Chondrocyte (in vitro differentiated cells): ENCODE results near the gene HCN3. TPM values are rescaled to one million over a fixed set of nuclear protein-coding genes. Genes with fewer than 3 reads are reported as not detected.

Experiments
- DNase-seq: peaks from one replicate; pipeline ENCODE4 v3.0.0; 2021; ENCODE audit warnings: mixed read lengths, low spot score
- H3K27ac Mint-ChIP-seq: one replicate; pipeline ENCODE4 v1.8.0; 2021; ENCODE audit warnings: mild to moderate bottlenecking, moderate library complexity, mixed read lengths; ENCODE audit not compliant: unreplicated experiment
- H3K27me3 Mint-ChIP-seq: 2 replicates; pipeline ENCODE4 v1.8.0; 2021; ENCODE audit warnings: low read depth, mixed read lengths
- H3K36me3 Mint-ChIP-seq: 2 replicates; pipeline ENCODE4 v1.8.0; 2021; ENCODE audit warnings: low read depth, mixed read lengths
- H3K4me1 Mint-ChIP-seq: 2 replicates; pipeline ENCODE4 v1.8.0; 2021; ENCODE audit warnings: low read depth, mild to moderate bottlenecking, mixed read lengths
- H3K4me3 Mint-ChIP-seq: one replicate; pipeline ENCODE4 v1.8.0; 2021; ENCODE audit warnings: mild to moderate bottlenecking, moderate library complexity, mixed read lengths; ENCODE audit not compliant: unreplicated experiment
- H3K9me3 Mint-ChIP-seq: 2 replicates; pipeline ENCODE4 v1.8.0; 2021; ENCODE audit warnings: low read depth, mixed read lengths
- CTCF ChIP-seq: fragments of 200-600 bp; sonication (generic); IDR thresholded peaks from 2 replicates; pipeline ENCODE4 v1.5.0; 2021; ENCODE audit warnings: antibody characterized with exemption, mild to moderate bottlenecking, moderate library complexity
- total RNA-seq: library from RNA; stranded (reverse); gene quantifications from 3 replicates; pipeline ENCODE4 v1.2.1, GENCODE V29; 2021

HCN3 gene
- total RNA-seq, 1 donor from 2014 or later = 4.3 TPM

- peaks cover 6% of the 10 kb centered on the region for H3K36me3 Mint-ChIP-seq
- no peak for DNase-seq
- H3K27ac Mint-ChIP-seq = no peak overlapping the region
- peaks cover 29% of the 10 kb centered on the region for H3K4me1 Mint-ChIP-seq
- no peak for TF ChIP-seq CTCF
- no peak overlapping the region for H3K4me3 Mint-ChIP-seq
- no peaks in the 10 kb centered on the region for H3K27me3 Mint-ChIP-seq
- H3K9me3 Mint-ChIP-seq = no peaks in the 10 kb centered on the region
Measured at GRCh38 chr1:155247667-155248553, 29.4 kb upstream of the HCN3 start.

- H3K4me1 Mint-ChIP-seq = peaks cover 29% of the 10 kb centered on the region
- no peaks in the 10 kb centered on the region for H3K27me3 Mint-ChIP-seq
- DNase-seq = no peak
- no peaks in the 10 kb centered on the region for H3K9me3 Mint-ChIP-seq
- TF ChIP-seq CTCF = no peak
- H3K36me3 Mint-ChIP-seq = peaks cover 4% of the 10 kb centered on the region
- H3K4me3 Mint-ChIP-seq = no peak overlapping the region
- H3K27ac Mint-ChIP-seq = no peak overlapping the region
Measured at GRCh38 chr1:155250246-155250632, 27.0 kb upstream of the HCN3 start.

GRCh38 chr1:155250633-155251449, 26.4 kb upstream of the HCN3 start:
- H3K4me1 Mint-ChIP-seq = peaks cover 32% of the 10 kb centered on the region
- no peaks in the 10 kb centered on the region for H3K27me3 Mint-ChIP-seq
- peak; percentile 99 for TF ChIP-seq CTCF
- no peaks in the 10 kb centered on the region for H3K9me3 Mint-ChIP-seq
- peaks cover 4% of the 10 kb centered on the region for H3K36me3 Mint-ChIP-seq
- DNase-seq = peak; percentile 95
- peak overlapping the region; percentile 71 for H3K27ac Mint-ChIP-seq
- no peak overlapping the region for H3K4me3 Mint-ChIP-seq

GRCh38 chr1:155251566-155251965, 25.7 kb upstream of the HCN3 start:
- H3K36me3 Mint-ChIP-seq = peaks cover 5% of the 10 kb centered on the region
- H3K4me1 Mint-ChIP-seq = peaks cover 39% of the 10 kb centered on the region
- no peak for DNase-seq
- TF ChIP-seq CTCF = no peak
- no peak overlapping the region for H3K27ac Mint-ChIP-seq
- no peaks in the 10 kb centered on the region for H3K9me3 Mint-ChIP-seq
- no peaks in the 10 kb centered on the region for H3K27me3 Mint-ChIP-seq
- no peak overlapping the region for H3K4me3 Mint-ChIP-seq

- H3K4me3 Mint-ChIP-seq = peak overlapping the region; percentile 83
- H3K27ac Mint-ChIP-seq = peak overlapping the region; percentile 0
- peaks cover 42% of the 10 kb centered on the region for H3K4me1 Mint-ChIP-seq
- H3K27me3 Mint-ChIP-seq = no peaks in the 10 kb centered on the region
- peaks cover 11% of the 10 kb centered on the region for H3K36me3 Mint-ChIP-seq
- TF ChIP-seq CTCF = peak; percentile 23
- DNase-seq = no peak
- no peaks in the 10 kb centered on the region for H3K9me3 Mint-ChIP-seq
Measured at GRCh38 chr1:155253208-155253607, 24.1 kb upstream of the HCN3 start.
